HEK293T (cell line): ENCODE results near the gene IKZF1.

Experiments used
- ARNT ChIP-seq: fragments of 450-650 bp; IDR thresholded peaks from 2 replicates; pipeline ENCODE4 v1.6.1; 2017; ENCODE audit warnings: mild to moderate bottlenecking
- BHLHE40 ChIP-seq: fragments of 450-650 bp; IDR thresholded peaks from 2 replicates; pipeline ENCODE4 v1.6.1; 2016; ENCODE audit warnings: mild to moderate bottlenecking, moderate library complexity, borderline replicate concordance
- FOXA1 ChIP-seq: fragments of 450-650 bp; IDR thresholded peaks from 2 replicates; pipeline ENCODE4 v1.6.1; 2016; ENCODE audit warnings: mild to moderate bottlenecking
- FOXM1 ChIP-seq: fragments of 450-650 bp; IDR thresholded peaks from 2 replicates; pipeline ENCODE4 v1.6.1; 2017; ENCODE audit warnings: mild to moderate bottlenecking, borderline replicate concordance
- HDGF ChIP-seq: fragments of 450-650 bp; IDR thresholded peaks from 2 replicates; pipeline ENCODE4 v1.6.1; 2017; ENCODE audit warnings: antibody characterized with exemption, borderline replicate concordance
- L3MBTL2 ChIP-seq: fragments of 450-650 bp; conservative IDR thresholded peaks from 2 replicates; pipeline ENCODE4 v1.6.1; 2016; ENCODE audit warnings: mild to moderate bottlenecking
- LEF1 ChIP-seq: fragments of 450-650 bp; IDR thresholded peaks from 2 replicates; pipeline ENCODE4 v1.6.1; 2017; ENCODE audit warnings: mild to moderate bottlenecking, borderline replicate concordance
- NFRKB ChIP-seq: fragments of 450-650 bp; IDR thresholded peaks from 2 replicates; pipeline ENCODE4 v1.6.1; 2016; ENCODE audit warnings: mild to moderate bottlenecking, moderate library complexity
- SP1 ChIP-seq: fragments of 450-650 bp; IDR thresholded peaks from 2 replicates; pipeline ENCODE4 v1.6.1; 2017
- SUZ12 ChIP-seq: fragments of 450-650 bp; IDR thresholded peaks from 2 replicates; pipeline ENCODE4 v1.6.1; 2016; ENCODE audit warnings: mild to moderate bottlenecking
- ZNF384 ChIP-seq: fragments of 450-650 bp; IDR thresholded peaks from 2 replicates; pipeline ENCODE4 v1.6.1; 2016
- TF ChIP-seq, protein P1 (sequence below): fragments of 450-650 bp; IDR thresholded peaks from 2 replicates; pipeline ENCODE4 v1.6.1; 2016

DNA sequence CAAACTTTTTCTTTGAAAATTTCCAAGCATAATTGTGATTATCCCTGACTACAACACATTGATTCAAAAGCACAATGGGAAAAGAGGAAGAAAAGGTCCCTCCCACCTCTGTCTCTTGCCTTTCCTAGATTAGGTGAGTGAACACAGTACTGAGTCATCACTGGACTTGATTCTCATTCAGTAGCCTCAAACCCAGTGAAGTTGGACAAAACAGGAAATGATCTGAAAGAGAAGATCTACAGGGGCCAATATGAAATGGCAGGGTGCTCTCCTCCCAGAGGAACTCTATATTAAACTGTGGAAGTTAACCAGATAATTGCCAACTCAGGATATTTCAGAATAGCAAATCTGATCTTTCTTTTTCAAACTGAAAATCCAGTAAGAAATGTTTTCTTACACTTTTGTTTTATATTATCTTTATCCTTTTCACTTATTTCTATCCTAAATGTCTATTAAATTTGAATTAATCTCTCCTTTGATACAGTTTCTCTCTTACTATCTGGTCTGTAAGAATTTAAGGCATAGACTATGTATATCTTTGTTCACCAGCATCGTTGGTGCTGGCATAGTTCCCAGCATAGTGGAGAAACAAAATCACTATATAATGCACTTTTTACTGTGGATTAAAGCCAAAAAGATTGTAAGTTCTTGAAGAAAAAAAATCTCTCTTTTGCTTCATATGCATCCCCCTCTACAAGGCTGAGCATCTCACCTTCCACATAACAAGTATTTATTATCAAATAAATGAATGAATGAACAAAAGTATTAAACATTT, 41.4 kb upstream of the IKZF1 start:
- TF ChIP-seq HDGF (no peak), NFRKB (no peak), BHLHE40 (no peak), SP1 (no peak), ZNF384 (no peak), LEF1 (no peak), FOXA1 (no peak), L3MBTL2 (no peak), ARNT (no peak), SUZ12 (no peak), FOXM1 (no peak)
- TF ChIP-seq, protein P1, sequence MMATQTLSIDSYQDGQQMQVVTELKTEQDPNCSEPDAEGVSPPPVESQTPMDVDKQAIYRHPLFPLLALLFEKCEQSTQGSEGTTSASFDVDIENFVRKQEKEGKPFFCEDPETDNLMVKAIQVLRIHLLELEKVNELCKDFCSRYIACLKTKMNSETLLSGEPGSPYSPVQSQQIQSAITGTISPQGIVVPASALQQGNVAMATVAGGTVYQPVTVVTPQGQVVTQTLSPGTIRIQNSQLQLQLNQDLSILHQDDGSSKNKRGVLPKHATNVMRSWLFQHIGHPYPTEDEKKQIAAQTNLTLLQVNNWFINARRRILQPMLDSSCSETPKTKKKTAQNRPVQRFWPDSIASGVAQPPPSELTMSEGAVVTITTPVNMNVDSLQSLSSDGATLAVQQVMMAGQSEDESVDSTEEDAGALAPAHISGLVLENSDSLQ = no peak
